Fibroblast of peridontal ligament (primary cell): ENCODE results near the gene CAPN5.
A peak's percentile ranks its signal among the peaks of the same experiment; 100 is the strongest.

Experiments used
- DNase-seq: peaks from one replicate; pipeline ENCODE4 v3.0.0-alpha.2; 2010; ENCODE audit errors: extremely low read depth

The CAPN5 gene

DNA sequence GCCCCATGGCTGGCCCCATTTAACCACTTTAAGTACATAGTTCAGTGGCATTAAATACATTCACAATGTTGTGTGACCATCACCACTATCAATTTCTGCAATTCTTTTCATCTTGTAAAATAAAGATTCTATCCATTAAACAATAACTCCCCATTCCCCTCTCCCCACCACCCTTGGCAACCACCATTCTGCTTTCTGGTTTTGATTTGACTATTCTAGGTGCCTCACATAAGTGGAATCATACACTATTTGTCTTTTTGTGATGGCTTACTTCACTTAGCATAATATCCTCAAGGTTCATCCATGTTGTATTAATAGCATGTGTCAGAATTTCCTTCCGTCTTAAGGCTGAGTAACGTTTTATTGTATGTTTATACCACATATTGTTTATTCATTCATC lies 68.3 kb downstream of the CAPN5 start:
- DNase-seq: no peak

DNA sequence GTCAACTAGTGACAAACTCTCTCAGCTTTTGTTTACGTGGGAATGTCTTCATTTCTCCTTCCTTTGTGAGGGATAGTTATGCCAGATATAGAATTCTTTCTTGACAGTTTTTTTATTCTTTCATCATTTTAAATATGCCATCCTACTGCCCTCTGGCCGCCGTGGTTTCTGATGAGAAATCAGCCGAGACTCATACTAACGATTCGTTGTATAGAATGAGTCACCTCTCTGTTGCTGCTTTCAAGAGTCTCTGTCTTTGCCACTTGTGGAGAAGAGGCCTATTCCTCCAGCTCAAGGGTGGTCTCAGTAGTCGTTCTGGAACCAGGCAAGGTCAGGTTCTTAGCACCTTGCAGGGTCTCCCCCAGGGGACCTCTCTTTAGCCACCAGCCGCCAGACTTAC lies 69.3 kb downstream of the CAPN5 start:
- DNase-seq: peak; percentile 40

DNA sequence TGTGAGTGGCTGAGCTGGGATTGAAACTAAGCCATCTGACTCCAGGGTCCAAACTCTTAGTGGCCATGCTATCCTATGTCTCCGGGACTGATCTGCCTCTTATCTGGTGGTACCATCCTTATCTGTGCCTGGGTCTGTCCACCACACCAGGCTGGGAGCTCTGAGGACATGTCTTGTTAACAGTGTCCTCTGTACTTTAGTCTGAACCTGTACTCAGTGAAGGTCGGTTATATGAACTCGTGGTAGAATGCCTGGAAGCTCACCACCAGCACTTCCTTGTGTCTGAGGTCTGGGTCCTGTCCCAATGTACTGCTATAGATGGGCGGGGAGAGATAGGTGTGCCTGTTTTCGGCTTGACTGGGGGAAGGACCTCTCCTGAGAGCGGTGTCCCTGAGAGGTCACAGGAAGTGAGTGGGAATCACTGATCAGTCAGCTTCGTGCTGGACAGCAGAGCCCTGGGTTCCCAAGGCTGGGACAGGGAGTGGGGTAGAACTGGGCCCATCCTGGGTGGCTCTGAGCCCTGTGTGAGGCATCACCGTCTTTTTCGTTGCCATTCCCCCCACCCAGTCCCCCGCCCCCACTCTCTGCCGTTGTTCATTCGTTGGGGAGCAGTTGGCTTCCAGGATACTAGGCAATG lies 70.1 kb downstream of the CAPN5 start:
- no peak for DNase-seq

DNA sequence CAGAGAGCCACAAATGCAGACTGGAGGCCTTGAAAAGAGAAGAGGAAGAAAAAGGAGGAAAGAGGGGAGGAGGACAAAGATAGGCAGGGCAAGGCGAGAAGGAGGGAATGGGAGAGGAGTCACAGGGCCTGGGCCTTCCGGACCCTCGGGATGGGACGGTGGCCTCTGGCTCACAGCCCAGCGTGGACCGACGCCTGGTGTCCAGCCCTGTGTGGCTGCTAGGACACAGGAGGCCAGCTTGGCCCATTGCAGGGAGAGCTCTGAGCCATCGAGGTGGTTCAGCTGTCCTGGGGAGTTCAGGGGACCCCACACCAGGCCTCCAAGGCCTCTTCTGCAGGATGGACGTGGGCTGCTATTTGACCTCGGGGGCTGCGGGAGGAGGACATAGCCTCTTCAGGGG lies 70.7 kb downstream of the CAPN5 start:
- no peak for DNase-seq

DNA sequence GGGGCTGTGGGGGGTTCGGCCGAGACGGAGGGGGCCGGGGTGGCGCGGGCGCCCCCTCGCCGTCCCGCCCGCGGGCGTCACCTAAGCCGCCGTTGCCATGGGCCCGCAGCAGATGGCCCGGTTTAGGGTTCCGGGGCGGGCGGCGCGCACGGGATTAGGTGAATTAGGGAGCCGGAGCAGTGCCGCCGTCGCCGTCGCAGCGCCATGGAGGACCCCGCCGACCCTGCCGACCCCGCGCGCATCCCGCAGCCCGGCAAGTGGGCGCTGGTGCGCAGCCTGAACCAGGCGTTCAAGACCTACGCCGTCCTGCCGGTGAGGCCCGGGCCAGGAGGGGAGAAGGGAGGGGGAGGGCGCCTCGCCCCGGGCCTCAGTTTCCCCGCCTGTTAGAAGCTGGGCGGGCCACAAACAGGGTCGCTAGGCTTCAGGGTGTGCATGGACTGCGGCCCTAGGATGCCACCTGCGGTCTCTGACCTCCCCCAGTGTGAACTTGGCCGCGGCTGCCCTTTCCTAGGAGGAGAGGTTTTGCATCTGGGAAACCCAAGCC lies 71.4 kb downstream of the CAPN5 start:
- DNase-seq: no peak

DNA sequence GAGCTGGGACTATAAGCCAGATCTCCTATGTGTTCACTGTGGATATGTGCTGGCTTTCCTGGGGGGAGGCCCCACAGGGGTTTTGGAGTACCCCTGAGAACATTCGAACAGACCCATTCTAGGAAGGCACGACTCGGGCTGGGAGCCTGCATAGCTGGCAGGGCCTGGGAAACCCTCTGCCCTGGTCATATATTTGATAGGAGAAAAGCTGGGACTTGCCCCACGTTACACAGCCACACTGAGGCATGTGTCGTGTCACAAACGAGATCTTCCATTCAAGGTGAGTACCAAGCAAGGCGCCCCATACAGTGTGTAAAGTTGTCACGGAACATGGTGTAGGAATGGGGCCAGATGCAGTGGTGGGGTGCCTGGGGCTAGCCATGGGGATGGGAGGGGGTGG lies 72.4 kb downstream of the CAPN5 start:
- no peak for DNase-seq

DNA sequence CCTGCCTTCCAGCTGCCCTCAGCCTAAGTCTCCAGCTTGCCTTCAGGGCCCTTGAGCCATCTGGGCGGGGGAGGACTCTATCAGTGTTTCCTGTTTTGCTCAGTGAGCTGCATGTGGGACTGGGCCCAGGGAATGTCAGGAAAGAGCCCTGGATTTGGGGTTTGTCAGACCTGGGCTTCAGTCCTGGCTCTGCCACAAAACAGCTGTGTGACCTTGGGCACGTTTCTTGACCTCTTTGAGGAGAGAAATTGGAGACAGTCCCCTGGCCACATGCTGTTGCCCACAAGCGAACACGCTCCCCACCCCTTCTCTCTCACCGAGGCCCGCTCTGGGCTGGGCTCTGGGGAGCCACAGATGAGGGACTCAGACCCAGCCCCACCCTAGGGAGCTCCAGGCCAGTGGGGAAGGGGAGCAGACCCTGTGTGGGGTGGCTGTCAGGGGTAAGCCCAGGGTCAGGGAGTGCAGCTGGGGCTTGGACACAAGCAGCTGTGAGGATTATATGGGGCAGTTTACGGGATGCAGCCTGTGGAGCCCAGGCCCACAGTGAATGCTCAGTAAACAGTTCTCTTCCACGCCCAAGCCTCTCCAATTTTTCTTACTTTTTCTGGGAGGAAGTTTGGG lies 73.6 kb downstream of the CAPN5 start:
- DNase-seq: peak; percentile 15

DNA sequence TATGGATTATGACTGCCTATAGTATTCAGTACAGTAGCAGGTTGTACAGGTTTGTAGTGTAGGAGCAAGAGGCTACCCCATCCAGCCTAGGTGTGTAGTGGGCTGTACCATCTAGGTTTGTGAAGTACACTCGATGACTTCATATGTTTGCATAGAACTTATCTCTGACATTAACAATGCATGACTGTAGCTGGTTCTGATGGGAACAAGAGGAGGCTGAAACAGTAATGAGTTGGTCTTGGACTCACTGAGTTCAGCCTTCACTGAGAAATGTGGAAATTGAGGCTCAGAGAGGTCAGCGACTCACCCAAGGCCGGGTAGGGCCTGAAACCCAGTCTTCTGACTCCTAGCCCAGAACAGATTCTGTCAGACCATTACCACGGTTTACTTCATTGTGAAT lies 74.3 kb downstream of the CAPN5 start:
- DNase-seq: peak; percentile 35

DNA sequence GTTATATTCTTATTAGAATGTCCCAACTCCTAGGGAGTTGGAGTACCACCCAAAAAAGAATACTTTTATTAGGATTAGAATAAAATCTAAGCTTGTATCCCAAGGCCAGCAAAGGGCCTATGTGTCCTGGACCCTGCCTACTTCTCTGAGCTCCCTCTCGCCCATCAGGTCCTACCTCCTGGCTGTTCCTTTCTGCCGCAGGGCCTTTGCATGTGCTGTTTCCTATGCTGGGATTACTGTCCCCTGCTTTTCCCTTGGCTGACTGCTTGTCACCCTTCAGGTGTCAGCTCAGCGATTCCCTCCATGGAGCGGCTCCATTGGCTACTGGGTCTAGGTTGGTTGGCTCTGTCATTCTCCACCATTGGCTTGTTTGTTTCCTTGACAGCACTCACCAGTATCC lies 74.7 kb downstream of the CAPN5 start:
- DNase-seq: no peak

DNA sequence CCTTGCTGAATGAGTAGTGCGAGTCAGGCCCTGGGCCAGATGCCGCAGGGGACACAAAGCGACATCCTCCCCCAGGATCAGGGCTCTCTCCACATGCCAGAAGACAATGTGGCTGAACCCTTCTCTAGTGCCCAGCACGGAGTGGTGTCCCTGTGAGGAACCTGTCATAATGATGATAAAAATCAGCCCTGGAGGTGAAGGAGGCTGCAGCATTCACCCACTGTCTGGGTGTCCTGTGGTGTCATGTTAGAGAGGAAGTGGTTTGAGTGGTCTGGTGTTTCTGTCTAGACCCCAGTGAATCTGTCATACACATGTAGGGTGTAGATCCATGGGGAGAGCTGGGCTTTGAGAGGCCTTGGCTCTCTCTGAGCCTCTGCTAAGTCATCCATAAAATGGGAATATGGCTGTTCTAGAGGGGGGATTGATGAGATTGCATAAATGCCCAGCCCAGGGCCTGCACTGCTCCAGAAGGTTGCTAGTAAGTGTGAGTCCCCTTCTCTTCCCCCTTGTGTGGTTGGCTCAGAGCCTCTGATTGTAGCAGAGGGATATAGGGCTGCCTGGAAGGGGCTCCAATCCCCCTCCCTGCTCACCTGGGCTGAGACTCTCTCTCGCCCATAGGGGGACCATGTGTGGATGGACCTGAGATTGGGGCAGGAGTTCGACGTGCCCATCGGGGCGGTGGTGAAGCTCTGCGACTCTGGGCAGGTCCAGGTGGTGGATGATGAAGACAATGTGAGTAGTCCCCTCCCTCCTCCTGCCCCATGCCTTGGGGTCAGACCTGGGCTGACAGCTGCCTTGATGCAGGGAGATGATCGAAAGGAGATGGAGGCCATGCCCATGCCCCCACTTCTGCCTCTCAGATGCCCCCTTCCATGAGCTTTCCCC lies 75.6 kb downstream of the CAPN5 start:
- DNase-seq: no peak

DNA sequence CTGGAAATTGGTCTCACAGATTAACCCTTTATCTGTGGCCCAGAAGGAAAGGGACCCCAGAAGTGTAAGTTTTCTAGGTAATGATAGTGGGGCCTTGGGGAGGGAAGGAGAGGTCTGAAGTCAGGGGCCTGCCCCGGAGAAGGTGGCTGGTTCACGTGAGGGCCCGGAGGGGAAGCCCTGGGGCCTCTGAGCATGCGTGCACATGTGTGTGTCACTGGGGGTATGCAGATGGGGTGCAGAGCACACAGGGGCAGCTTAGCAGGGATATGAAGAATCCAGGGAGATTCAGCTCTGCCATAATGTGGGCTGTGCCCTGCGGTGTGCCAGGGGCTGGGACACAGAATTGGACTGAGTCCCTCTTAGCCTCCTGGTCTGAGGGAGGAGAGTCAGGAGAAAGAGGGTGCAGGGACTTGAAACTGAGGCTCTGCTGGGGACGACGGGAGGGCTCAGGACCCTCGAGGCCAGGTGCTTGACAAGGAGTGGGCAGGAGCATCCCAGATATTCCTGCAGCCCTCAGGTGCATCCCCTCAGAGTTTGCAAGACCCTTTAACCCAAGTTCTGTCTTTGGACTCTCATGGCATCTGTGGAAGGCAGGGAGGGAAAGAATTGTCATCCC lies 76.7 kb downstream of the CAPN5 start:
- no peak for DNase-seq

DNA sequence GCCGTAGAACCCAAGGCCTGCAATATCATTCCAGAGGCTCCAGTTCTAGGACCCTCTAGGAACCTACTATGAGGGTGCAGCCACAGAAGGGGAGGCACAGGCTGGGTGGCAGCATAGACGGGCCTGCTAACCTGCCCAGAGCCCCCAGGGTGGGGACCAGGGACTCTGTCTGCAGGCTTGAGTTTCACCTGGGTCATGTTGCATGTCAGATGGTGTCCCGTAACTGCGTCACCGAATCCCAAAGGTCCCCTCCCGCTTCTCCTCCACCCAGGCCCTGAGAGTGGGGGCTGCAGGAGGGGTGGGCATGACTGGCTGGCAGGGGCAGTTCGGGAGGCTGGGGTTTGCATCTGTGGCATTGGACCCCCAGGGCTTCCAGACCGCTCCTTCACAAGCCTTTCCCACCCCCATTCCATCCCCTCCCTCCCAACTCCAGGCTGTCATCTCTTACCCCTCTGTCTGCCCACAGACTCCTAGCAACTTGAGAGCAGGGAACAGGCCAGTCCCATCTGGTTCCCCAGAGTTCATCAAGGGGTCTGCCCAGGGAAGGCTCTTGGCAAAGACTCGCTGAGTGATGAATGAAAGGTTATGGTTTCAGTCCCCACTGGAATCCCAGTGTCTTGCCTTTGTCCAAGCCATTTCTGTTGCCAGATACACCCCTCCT lies 77.6 kb downstream of the CAPN5 start:
- DNase-seq: no peak

DNA sequence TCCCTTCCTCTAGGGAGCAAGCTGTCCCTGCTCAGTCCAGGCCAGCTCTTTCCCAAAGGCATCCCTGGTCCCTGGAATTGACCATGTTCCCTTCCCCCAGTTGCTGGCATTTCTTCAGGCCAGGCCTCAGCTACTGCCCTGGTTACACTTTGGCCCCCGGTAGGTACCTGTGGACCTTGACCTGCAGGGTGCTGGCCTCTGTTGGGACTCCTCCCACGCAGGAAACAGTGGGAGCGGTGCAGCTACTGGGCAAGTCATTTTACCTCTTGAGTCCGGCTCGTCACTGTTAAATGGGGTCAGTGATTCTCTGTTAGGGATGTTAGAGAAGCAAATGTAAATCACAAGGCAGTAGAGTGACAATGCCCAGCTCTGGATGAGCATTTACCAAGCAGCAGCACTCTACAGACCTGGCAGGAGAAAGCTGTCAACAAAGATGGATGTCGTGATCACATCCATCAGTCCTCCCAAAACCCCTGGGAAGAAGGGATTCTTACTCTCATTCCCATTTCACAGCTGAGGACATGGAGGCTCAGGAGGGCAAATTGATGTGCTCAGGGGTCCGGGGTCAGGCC lies 78.2 kb downstream of the CAPN5 start:
- no peak for DNase-seq

DNA sequence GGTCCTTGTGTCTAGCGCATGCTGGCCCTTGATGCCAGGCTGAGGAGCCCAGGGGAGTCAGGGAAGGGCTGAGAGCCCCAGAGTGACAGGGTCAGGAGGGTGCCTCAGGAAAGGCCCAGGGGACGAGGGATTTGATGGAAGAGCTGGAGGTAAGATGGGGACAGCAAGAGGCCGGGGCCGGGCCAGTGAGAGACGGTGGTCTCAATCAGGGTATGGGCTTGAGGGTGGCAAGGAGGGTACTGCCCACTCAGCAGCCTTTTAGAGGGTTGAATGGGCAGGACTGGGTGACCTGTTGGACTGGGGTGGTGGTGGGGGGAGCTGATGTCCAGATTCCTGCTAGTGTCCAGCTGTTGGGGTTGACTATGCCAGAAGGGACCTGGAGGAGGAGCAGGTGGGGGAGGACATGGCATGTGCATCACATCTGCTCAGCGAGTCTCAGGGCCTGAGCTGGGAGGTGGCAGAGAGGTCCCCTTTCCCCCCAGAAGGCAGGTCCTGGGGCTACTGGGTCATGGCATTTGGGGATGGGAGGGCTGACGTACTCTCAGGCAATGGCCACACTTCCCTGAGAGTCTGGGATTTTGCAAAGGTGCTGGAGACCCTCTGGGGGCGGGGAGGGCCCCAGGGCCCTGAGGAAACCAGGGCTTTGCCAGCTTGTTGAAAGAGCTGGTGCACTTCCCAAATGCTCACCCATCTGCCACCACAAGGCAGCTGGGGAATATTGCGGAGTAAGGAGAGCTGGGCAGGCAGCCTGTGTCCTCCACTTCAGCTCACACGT lies 79.7 kb downstream of the CAPN5 start:
- no peak for DNase-seq

DNA sequence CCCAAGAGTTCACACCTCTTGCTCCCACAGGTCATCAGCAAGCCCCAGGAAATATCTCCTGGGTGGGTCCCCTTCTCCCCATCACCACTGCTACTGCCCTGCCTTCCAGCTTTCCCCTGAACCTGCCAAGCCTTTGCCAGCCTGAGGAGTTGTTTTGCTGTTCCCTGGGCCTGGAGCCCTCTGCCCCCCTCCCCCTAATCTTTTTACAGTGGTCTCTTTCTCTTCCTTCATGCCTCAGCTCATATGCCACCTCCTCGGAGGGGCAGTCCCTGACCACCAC lies 80.2 kb downstream of the CAPN5 start:
- no peak for DNase-seq

DNA sequence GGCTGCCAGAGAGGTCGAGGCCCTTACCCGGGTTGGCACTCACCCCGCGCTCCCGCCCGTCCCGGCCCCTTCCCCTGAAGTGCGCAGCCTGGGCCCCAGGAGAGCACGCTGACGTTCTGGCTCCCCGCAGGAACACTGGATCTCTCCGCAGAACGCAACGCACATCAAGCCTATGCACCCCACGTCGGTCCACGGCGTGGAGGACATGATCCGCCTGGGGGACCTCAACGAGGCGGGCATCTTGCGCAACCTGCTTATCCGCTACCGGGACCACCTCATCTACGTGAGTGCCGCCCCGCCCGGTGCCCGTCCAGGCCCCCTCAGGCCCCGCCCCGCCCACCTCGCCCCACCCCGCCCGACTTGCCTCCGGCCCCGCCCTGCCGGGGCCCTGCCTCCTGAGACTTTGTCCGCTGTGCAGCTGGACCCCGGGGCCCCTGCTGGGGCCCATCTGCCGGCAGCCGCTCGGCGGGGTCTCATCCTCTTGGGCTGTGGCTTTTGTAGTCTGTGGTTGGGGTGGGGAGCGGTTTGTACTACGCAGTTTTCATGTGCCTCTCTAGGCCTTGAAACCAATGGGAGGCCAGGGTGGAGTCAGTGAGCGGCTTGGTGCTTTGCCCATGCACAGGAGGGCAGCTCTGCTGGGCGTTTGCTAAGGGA lies 81.0 kb downstream of the CAPN5 start:
- DNase-seq: no peak

DNA sequence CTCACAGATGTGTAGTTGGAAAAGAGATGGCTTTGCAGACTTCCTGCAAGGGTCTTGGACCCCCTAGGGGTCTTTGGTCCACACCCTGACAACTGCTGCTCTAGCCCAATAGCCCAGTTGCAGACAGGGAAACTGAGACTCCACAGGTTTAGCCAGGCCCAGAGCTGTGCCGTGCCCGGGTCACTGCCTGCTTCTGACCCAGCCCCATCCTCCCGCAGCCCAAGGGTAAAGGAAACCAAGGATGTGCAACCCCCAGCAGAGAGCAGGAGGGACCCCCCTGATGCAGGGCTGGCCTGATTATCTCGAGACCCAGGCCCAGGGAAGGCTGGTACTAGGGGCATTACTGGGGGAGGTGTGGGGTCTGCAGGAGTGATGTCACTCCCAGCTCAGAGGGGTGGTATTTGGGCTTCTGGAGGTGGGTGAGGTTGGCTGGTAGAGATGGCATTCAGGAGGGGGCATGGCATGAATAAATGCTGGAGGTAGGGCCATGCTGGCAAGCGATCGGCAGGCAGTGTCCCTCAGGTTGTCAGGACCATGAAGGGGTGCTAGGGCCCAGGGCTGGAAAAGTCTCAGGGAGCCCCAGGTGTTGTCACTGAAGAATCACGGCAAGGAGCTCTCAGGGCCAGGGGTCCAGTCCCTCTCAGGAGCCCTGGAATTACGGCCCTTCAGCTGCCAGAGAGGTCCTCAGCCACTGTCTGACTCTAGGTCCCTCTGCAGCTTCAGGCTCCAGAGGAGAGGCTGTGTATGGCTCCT lies 82.4 kb downstream of the CAPN5 start:
- DNase-seq: no peak

DNA sequence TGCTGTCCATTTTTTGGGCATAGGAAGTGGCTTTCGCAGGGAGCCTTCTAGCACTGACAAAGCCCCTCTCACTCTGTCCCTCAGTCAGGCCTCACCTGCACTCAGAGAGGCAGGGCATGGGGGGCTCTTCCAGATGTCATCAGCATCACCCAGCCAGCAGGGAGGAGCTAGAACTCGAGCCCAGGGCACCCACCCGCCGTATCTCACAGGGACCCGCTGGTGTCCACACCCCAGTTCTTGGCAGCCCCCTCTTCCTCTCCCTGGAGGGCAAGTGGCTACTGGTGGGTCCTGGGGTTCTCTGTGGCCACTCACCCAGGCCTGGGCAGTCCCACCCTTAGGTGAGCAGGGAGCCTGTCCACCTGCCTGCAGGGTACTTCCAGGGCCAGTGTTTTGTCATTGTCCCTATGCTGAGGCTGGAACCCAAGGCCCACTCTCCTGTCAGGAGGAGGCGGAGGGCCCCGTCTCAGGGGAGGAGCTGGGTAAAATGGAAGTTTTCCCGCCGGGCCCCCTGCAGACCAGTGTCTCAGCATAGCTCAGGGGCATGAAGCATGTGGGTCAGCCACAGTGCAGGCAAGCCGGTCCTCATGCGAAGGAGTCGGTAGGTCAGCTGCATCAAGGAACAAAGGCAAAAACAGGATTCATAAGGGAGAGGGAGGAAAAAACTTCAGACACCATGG lies 83.1 kb downstream of the CAPN5 start:
- DNase-seq: no peak

DNA sequence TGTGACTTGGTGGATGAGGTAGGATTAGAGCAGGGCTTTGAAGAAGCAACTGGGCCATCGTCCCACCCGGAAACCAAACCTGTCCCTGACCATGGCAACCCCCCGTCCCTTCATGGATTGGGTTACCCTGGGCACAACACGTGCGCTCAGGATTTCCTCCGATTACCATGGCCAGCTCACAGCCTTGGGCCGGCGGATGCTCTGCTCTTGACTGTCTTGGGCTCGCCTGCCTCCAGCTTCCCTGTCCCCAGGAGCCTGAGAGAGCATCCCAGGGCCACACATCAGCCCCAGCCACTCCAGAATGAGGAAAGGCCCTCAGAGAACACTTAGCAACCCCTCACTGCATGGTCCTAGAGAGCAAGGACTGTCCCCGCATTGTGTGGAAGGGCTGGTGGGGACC lies 84.1 kb downstream of the CAPN5 start:
- DNase-seq: no peak
